ENCODE results near the gene ATP2A1.
"Not testable (repeated sequence)": the region's sequence is repeated elsewhere in the genome, so short reads cannot be mapped to it uniquely, and the experiment has no call there.

Gene ATP2A1

GRCh38 chr16:28883221-28883996 lies 5.1 kb downstream of the ATP2A1 start:
- no peak for DNase-seq

GRCh38 chr16:28884045-28884444 lies 5.8 kb downstream of the ATP2A1 start:
- no peak for DNase-seq

- no peak for DNase-seq
Observed at GRCh38 chr16:28886945-28887344, 8.7 kb downstream of the ATP2A1 start.

- not testable (repeated sequence) for DNase-seq
Observed at GRCh38 chr16:28890355-28890754, 12.1 kb downstream of the ATP2A1 start.

GRCh38 chr16:28891964-28892890 lies 13.9 kb downstream of the ATP2A1 start:
- DNase-seq, result no peak

GRCh38 chr16:28893291-28893690 lies 15.0 kb downstream of the ATP2A1 start:
- no peak for DNase-seq

- DNase-seq, result no peak
Observed at GRCh38 chr16:28895609-28896008, 17.3 kb downstream of the ATP2A1 start.

GRCh38 chr16:28897826-28898225 lies 19.5 kb downstream of the ATP2A1 start:
- no peak for DNase-seq

- DNase-seq, result no peak
Observed at GRCh38 chr16:28898266-28898665, 20.0 kb downstream of the ATP2A1 start.

GRCh38 chr16:28898942-28899341 lies 20.7 kb downstream of the ATP2A1 start:
- DNase-seq, result no peak

GRCh38 chr16:28899882-28900590 lies 21.7 kb downstream of the ATP2A1 start:
- DNase-seq, result no peak

- no peak for DNase-seq
Observed at GRCh38 chr16:28900601-28901000, 22.3 kb downstream of the ATP2A1 start.

GRCh38 chr16:28901862-28902261 lies 23.6 kb downstream of the ATP2A1 start:
- no peak for DNase-seq

GRCh38 chr16:28902909-28903308 lies 24.6 kb downstream of the ATP2A1 start:
- no peak for DNase-seq

GRCh38 chr16:28903344-28904042 lies 25.2 kb downstream of the ATP2A1 start:
- no peak for DNase-seq

GRCh38 chr16:28904363-28904762 lies 26.1 kb downstream of the ATP2A1 start:
- no peak for DNase-seq

- no peak for DNase-seq
Observed at GRCh38 chr16:28904828-28905227, 26.5 kb downstream of the ATP2A1 start.

- DNase-seq, result no peak
Observed at GRCh38 chr16:28905229-28905754, 27.0 kb downstream of the ATP2A1 start.

- DNase-seq, result no peak
Observed at GRCh38 chr16:28905800-28906372, 27.6 kb downstream of the ATP2A1 start.

GRCh38 chr16:28910086-28911031 lies 32.1 kb downstream of the ATP2A1 start:
- DNase-seq, result no peak

GRCh38 chr16:28912558-28912957 lies 34.3 kb downstream of the ATP2A1 start:
- DNase-seq, result no peak

Data from GF-D8 (cell line).